RKO (cell line): ENCODE measurements around the gene NCCRP1.
A peak's percentile ranks its signal among the peaks of the same experiment; 100 is the strongest.

ENCODE experiments used
- DNase-seq: peaks from one replicate; pipeline ENCODE4 v3.0.0-alpha.2; 2016; ENCODE audit warnings: low spot score

NCCRP1 gene

DNA sequence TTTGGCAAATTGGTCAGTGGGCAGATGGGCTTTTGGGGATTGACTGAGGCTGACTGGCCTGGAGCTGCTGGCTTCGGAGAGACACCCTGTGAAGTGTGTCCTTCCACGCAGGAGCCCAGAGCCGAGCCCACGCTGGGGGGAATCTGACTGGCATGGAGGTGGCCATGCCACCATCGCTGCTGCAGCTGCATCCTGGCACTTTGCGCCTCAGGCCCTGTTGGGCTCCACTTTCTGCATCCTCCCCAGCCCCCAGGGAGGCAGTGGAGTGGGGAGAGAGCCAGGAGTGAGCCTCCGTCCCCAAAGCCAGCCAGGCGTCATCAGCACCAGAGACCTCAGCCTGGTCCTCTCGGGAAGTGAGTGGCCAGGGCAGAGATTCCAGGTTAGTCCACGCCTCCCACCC is 17.0 kb upstream of the NCCRP1 start:
- no peak for DNase-seq

- no peak for DNase-seq
Observed at GRCh38 chr19:39180749-39181148, 16.0 kb upstream of the NCCRP1 start.

GRCh38 chr19:39181500-39182173 is 15.1 kb upstream of the NCCRP1 start:
- no peak for DNase-seq

DNA sequence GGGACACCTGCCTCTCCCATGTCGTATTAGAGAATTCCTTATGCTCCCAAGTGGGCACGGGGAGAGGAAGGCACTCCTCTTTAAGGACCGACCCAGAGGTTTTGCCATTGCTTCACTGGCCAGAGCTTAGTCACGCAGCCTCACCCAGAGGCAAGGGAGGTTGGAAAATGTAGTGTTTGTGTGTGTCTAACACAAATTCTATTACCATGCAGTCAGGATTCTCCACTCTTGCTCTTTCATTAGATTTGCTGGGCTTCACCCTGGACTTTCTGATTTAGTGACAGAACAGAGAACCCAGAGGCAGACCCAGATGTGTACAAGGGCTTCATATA is 14.6 kb upstream of the NCCRP1 start:
- DNase-seq, result no peak

GRCh38 chr19:39183104-39183503 is 13.7 kb upstream of the NCCRP1 start:
- DNase-seq, result peak; percentile 32

GRCh38 chr19:39186391-39186790 is 10.4 kb upstream of the NCCRP1 start:
- no peak for DNase-seq

DNA sequence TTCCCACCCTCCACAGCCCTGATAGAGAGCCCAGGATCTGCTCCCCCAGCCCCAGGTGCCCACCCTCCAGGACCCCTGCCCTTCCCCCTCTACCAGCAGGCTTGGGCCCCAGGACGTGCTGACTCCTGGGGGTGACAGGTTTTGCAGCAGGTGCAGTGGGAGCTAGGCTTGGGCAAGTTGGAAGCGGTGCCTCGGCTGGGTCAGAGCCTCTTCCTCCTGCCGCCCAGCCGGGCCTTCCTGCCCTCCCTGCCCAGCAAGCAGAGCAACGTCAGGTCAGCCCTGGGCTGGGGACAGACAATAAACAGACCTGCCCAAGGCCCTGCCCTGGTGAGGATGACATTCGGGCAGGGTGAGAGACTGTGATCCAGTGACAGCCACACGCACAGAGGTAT is 9.2 kb upstream of the NCCRP1 start:
- no peak for DNase-seq

DNA sequence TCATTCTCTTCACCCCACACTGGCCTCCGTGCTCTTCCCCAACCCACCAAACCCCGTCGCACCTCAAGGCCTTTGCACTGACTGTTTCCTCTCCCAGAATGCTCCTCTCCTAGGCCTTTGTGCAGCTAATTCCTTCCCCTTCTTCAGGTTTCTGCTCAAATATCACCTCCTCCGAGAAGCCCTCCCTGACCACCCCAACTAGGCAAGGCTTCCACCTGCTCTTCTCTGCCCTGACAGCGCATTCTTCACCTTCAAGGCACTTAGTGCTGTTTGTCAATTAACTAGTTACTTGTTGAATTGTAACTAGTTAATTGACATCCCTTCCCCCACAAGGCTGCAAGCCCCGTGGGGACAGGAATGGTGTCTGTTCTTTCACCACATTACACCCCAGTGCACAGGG is 7.8 kb upstream of the NCCRP1 start:
- no peak for DNase-seq

GRCh38 chr19:39190768-39191167 is 6.0 kb upstream of the NCCRP1 start:
- no peak for DNase-seq

DNA sequence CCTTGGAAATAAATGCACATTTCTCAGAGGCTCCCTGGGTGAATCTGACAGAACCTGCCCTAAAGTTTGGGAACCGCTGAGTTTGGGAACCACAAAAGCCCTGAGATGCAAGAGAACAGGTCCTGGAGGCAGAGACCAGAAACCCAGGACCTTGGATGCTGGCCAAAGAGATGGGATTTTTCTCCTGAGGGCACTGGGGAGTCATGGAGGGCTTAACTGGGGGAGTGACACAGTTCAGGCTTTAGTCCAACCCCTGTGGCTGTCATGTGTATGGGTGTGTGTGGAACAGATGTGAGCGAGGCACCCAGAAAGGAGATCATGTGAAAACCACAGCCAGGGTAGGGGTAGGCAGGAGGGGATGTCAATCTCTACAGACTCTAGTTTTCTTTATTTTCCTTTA is 3.9 kb upstream of the NCCRP1 start:
- no peak for DNase-seq

DNA sequence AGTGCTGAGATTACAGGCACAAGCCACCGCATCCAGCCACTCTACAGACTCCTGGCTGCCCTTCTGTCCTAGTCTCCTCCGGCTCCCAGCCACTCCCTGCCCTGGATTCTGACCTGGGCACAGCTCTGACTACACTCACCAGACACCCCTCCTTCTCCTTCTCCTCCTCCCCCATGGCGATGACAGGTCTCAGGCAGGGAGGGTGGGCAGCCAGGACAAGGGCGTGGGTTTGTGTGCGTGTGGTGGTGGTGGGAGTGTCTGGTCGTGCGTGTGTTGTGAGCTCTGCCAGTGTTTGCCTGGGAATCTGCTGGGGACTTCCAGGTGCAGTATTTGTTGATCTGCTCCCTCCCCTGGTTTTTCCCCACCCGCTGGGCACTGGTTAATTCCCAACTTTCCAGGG is 3.0 kb upstream of the NCCRP1 start:
- no peak for DNase-seq

GRCh38 chr19:39194832-39195542 is 1.8 kb upstream of the NCCRP1 start:
- DNase-seq, result no peak

DNA sequence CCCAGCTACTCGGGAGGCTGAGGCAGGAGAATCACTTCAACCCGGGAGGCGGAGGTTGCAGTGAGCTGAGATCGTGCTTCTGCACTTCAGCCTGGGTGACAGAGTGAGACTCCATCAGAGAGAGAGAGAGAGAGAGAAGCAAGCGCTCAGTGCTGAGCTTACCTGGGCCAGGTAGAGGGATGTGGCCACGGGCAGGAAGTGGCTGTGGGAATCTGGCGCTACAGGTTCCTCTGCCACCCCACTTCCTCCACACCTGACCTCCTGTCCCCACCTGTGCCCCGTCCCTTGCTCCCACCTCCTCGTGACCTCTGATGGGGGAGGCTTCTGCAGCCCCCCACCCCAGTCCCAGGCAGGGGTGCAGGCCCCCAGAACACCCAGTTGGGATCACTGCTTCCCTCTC is 1.0 kb upstream of the NCCRP1 start:
- DNase-seq, result no peak

GRCh38 chr19:39196320-39196719 is 444 bp upstream of the NCCRP1 start:
- DNase-seq, result no peak

- DNase-seq, result no peak
Observed at GRCh38 chr19:39197808-39198207, 1.0 kb downstream of the NCCRP1 start.

- no peak for DNase-seq
Observed at GRCh38 chr19:39199025-39199424, 2.3 kb downstream of the NCCRP1 start.

DNA sequence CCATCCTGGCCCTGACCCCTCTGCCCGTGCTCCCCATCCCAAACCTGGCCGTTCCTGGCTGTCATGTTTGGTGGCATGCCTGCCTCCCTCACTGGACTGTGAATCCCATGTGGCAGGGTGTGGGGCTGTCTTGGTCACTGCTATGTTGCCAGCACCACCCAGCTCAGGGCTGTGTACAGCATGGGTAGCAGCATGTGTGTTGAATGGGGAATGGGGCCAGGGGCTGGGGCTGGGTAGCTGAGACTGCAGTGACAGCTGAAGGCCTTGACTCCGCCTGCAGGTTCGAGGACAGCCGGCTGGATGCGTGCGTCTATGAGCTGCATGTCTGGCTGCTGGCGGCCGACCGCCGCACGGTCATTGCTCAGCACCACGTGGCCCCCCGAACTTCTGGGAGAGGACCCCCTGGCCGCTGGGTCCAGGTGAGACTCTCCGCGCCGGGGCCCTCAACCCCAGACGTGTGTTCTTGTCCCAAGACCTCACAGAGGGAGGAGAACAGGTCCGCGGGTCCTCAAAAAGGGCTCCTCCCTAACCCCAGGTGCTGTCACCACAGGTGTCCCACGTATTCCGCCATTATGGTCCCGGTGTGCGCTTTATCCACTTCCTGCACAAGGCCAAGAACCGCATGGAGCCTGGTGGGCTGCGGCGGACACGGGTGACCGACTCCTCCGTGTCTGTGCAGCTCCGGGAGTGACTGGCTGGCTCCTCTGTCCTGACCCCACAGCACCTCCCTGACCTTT is 3.5 kb downstream of the NCCRP1 start:
- no peak for DNase-seq

GRCh38 chr19:39200803-39201115 is 4.0 kb downstream of the NCCRP1 start:
- DNase-seq, result no peak

- DNase-seq, result no peak
Observed at GRCh38 chr19:39202998-39203355, 6.2 kb downstream of the NCCRP1 start.

GRCh38 chr19:39203372-39204341 is 6.9 kb downstream of the NCCRP1 start, which contains the start of gene SYCN:
Gene SYCN (minus strand): TSS chr19:39204263. CDS start chr19:39204254, 9 bp downstream.
- no peak for DNase-seq

DNA sequence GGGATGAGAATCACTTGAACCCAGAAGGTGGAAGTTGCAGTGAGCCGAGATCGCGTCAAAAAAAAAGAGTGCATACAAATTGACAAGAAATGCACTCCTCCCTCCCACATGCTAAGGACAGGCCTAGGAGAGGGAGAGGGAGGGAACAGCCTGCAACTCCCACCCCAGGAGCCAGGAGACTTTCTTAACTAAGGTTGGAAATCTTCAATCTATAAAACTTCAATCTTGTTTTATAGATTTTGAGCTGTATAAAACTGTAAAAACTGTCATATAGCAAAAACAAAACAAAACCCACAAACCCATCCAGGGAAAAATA is 8.6 kb downstream of the NCCRP1 start:
- DNase-seq, result no peak

DNA sequence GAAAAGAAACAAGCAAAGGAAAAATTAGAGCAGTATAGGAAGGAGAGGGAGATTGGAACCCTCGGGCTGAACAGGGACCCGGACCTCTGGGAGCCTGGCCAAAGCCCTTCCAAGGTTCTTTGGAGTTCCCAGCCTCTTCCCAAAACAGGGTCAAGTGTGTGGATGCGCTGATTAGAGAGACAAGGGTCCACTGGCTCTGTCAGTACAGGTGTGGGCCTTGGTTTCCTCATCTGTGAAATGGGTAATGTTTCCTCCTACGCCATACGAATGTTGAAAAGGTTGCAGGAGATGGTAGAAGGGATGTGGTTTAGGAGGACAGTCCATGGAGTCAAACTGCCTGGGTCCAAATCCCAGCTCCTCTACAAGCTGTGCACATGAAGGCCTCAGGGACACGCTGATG is 9.4 kb downstream of the NCCRP1 start:
- DNase-seq, result no peak
